Measurements from ENCODE around the gene TOP3B. TPM values are rescaled to one million over a fixed set of nuclear protein-coding genes. Genes with fewer than 3 reads are reported as not detected.
"Not testable (repeated sequence)": the region's sequence is repeated elsewhere in the genome, so short reads cannot be mapped to it uniquely, and the experiment has no call there.

TOP3B gene
- total RNA-seq, 6 experiments from 2014 or later, result 13.5 to 20.4 (median 15.6) TPM

GRCh38 chr22:21917181-21917958 lies 65.2 kb downstream of the TOP3B start:
- no peak for TF ChIP-seq CTCF (IDR thresholded peaks at IDR 0.05)
- no peaks in the 10 kb centered on the region for H3K27me3 ChIP-seq
- H3K4me1 ChIP-seq, result no peaks in the 10 kb centered on the region
- no peaks in the 10 kb centered on the region for H3K36me3 ChIP-seq
- 56% methylated on average over 7 of the region's 17 CpGs for WGBS (ENCODE audit: insufficient coverage, low coverage, low lambda C conversion rate, missing lambda C conversion rate)
- intact Hi-C loops (cut with DNase I), result no loop called here
- peak in 3 of 4 donors; percentile 8 to 36 (median 16) for ATAC-seq
- H3K9me3 ChIP-seq, result no peaks in the 10 kb centered on the region
- H3K4me3 ChIP-seq, result no peak overlapping the region
- no peak for DNase-seq
- H3K27ac ChIP-seq, result no peak overlapping the region

- Histone ChIP-seq H3K4me3 (no peak overlapping the region), H3K36me3 (no peaks in the 10 kb centered on the region), H3K4me1 (no peaks in the 10 kb centered on the region), H3K27me3 (no peaks in the 10 kb centered on the region), H3K9me3 (no peaks in the 10 kb centered on the region), H3K27ac (no peak overlapping the region)
- intact Hi-C loops (cut with DNase I), result no loop called here
- ATAC-seq, result peak in 1 of 4 donors; percentile 13
- no peak for DNase-seq
- no CpG with 5 or more reads among the region's 4 CpGs for WGBS (ENCODE audit: insufficient coverage, low coverage, low lambda C conversion rate, missing lambda C conversion rate)
- TF ChIP-seq POLR2A (IDR thresholded peaks at IDR 0.05) (no peak), CTCF (IDR thresholded peaks at IDR 0.05) (no peak)
These were observed 66.2 kb downstream of the TOP3B start for GRCh38 chr22:21916309-21916918.

GRCh38 chr22:21915624-21916308 lies 66.8 kb downstream of the TOP3B start:
- H3K27me3 ChIP-seq, result no peaks in the 10 kb centered on the region
- WGBS (ENCODE audit: insufficient coverage, low coverage, low lambda C conversion rate, missing lambda C conversion rate), result 79% methylated on average over 3 of the region's 4 CpGs
- no peak overlapping the region for H3K27ac ChIP-seq
- no peak for ATAC-seq
- no peak overlapping the region for H3K4me3 ChIP-seq
- H3K36me3 ChIP-seq, result no peaks in the 10 kb centered on the region
- no peaks in the 10 kb centered on the region for H3K4me1 ChIP-seq
- no peak for DNase-seq
- intact Hi-C loops (cut with DNase I), result no loop called here
- no peak for TF ChIP-seq CTCF (IDR thresholded peaks at IDR 0.05)
- TF ChIP-seq POLR2A (IDR thresholded peaks at IDR 0.05), result no peak
- H3K9me3 ChIP-seq, result no peaks in the 10 kb centered on the region

GRCh38 chr22:21914033-21914642 lies 68.4 kb downstream of the TOP3B start:
- 90% methylated on average over 7 of the region's 8 CpGs for WGBS (ENCODE audit: insufficient coverage, low coverage, low lambda C conversion rate, missing lambda C conversion rate)

GRCh38 chr22:21910367-21910766 lies 72.2 kb downstream of the TOP3B start:
- intact Hi-C loops (cut with DNase I); H3K27me3 ChIP-seq; H3K27ac ChIP-seq; H3K4me3 ChIP-seq; H3K36me3 ChIP-seq; H3K4me1 ChIP-seq; DNase-seq; H3K9me3 ChIP-seq; ATAC-seq: not testable (repeated sequence)
- 87% methylated on average over 4 of the region's 4 CpGs for WGBS (ENCODE audit: insufficient coverage, low coverage, low lambda C conversion rate, missing lambda C conversion rate)

More at GRCh38 chr22:21914033-21914642, 68.4 kb downstream of the TOP3B start:
- H3K4me3 ChIP-seq; H3K9me3 ChIP-seq; DNase-seq; H3K27me3 ChIP-seq; H3K4me1 ChIP-seq; intact Hi-C loops (cut with DNase I); ATAC-seq; H3K36me3 ChIP-seq; H3K27ac ChIP-seq: not testable (repeated sequence)

All from right lobe of liver (tissue), 6 donors.